HL-60 (cell line): ENCODE results near the gene FGGY. TPM values are rescaled to one million over a fixed set of nuclear protein-coding genes. Genes with fewer than 3 reads are reported as not detected.

Source experiments
- DNase-seq, 2 experiments: peaks; one replicate each; pipeline ENCODE4 v3.0.0-alpha.2; 2010 to 2020; ENCODE audit warnings: low read depth in 1 of 2, low spot score in 1 of 2
- H3K27ac ChIP-seq: fragments of 250-450 bp; sonication (Bioruptor Pico); replicated peaks from 2 replicates; pipeline ENCODE4 v1.5.1; 2020; ENCODE audit warnings: mild to moderate bottlenecking, moderate library complexity
- H3K27me3 ChIP-seq: fragments of 250-450 bp; sonication (Bioruptor Pico); 2 replicates; pipeline ENCODE4 v1.5.1; 2021; ENCODE audit warnings: mild to moderate bottlenecking, moderate library complexity; ENCODE audit not compliant: insufficient read depth, poor library complexity, severe bottlenecking
- H3K4me3 ChIP-seq: replicated peaks from 2 replicates; pipeline ENCODE4 v1.5.1; 2011; ENCODE audit warnings: mild to moderate bottlenecking, control low read depth, low read length; ENCODE audit not compliant: insufficient read depth
- GABPA ChIP-seq: IDR thresholded peaks from 2 replicates; pipeline ENCODE4 v1.6.1; 2012; ENCODE audit warnings: low read depth
- POLR2AphosphoS5 ChIP-seq: IDR thresholded peaks from 2 replicates; pipeline ENCODE4 v1.6.1; 2012; ENCODE audit warnings: low read depth
- SPI1 ChIP-seq: IDR thresholded peaks from 2 replicates; pipeline ENCODE4 v1.6.1; 2012; ENCODE audit warnings: low read depth, mild to moderate bottlenecking, borderline replicate concordance
- microRNA-seq: library from miRNA; unstranded; fragments of <30 nt; microRNA quantifications from one replicate; pipeline ENCODE4, GENCODE V29; 2018
- TF ChIP-seq, protein P1 (sequence below): IDR thresholded peaks from 2 replicates; pipeline ENCODE4 v1.6.1; 2012; ENCODE audit warnings: low read depth; ENCODE audit not compliant: insufficient replicate concordance
- TF ChIP-seq, protein P2 (sequence below): IDR thresholded peaks from one replicate; pipeline ENCODE4 v1.5.1; 2011; ENCODE audit warnings: low read length, control low read depth, inconsistent platforms; ENCODE audit not compliant: insufficient read depth

FGGY gene

DNA sequence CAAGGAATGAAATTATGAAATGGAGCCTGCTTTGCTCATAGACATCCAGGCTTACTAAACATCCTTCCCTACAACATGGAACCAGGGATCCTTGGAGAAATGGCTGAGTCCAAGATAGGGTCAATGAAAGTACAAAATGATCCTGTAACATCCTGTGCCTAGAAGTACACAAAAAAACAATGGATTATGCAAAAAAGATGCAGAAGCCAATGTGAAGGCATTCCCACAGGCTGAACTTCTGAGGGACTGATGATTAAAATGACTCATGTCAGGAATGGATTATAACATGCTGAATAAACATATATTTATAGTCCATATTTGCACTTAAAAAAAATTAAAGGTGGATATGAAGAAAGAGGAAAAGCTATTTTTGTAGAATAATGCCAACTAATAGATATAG lies 507.4 kb downstream of the FGGY start:
- TF ChIP-seq POLR2AphosphoS5 (no peak), SPI1 (no peak), GABPA (no peak)
- TF ChIP-seq, protein P1, sequence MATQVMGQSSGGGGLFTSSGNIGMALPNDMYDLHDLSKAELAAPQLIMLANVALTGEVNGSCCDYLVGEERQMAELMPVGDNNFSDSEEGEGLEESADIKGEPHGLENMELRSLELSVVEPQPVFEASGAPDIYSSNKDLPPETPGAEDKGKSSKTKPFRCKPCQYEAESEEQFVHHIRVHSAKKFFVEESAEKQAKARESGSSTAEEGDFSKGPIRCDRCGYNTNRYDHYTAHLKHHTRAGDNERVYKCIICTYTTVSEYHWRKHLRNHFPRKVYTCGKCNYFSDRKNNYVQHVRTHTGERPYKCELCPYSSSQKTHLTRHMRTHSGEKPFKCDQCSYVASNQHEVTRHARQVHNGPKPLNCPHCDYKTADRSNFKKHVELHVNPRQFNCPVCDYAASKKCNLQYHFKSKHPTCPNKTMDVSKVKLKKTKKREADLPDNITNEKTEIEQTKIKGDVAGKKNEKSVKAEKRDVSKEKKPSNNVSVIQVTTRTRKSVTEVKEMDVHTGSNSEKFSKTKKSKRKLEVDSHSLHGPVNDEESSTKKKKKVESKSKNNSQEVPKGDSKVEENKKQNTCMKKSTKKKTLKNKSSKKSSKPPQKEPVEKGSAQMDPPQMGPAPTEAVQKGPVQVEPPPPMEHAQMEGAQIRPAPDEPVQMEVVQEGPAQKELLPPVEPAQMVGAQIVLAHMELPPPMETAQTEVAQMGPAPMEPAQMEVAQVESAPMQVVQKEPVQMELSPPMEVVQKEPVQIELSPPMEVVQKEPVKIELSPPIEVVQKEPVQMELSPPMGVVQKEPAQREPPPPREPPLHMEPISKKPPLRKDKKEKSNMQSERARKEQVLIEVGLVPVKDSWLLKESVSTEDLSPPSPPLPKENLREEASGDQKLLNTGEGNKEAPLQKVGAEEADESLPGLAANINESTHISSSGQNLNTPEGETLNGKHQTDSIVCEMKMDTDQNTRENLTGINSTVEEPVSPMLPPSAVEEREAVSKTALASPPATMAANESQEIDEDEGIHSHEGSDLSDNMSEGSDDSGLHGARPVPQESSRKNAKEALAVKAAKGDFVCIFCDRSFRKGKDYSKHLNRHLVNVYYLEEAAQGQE: no peak
- TF ChIP-seq, protein P2, sequence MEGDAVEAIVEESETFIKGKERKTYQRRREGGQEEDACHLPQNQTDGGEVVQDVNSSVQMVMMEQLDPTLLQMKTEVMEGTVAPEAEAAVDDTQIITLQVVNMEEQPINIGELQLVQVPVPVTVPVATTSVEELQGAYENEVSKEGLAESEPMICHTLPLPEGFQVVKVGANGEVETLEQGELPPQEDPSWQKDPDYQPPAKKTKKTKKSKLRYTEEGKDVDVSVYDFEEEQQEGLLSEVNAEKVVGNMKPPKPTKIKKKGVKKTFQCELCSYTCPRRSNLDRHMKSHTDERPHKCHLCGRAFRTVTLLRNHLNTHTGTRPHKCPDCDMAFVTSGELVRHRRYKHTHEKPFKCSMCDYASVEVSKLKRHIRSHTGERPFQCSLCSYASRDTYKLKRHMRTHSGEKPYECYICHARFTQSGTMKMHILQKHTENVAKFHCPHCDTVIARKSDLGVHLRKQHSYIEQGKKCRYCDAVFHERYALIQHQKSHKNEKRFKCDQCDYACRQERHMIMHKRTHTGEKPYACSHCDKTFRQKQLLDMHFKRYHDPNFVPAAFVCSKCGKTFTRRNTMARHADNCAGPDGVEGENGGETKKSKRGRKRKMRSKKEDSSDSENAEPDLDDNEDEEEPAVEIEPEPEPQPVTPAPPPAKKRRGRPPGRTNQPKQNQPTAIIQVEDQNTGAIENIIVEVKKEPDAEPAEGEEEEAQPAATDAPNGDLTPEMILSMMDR: no peak
- Histone ChIP-seq H3K27me3 (no peaks in the 10 kb centered on the region), H3K4me3 (no peak overlapping the region), H3K27ac (no peak overlapping the region)
- DNase-seq: no peak

DNA sequence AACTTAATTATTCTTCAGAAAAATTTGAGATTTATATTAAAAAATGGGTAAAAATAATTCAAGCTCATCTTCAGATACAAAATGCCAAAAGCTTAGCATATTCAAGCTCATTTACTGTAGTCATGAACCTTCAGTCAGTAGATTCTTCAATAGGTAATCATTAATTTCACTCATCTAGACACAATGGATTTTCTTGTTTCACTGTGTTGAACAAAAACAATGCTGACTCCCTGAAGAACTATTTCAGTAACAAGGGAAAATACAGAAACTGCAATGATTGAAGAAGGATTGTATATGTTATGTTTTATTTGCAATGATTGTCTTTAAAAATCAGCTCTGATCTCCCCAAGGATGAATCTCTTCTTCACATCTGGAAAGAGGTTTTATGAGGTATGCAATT lies 508.7 kb downstream of the FGGY start:
- no peak overlapping the region for H3K27ac ChIP-seq
- no peak overlapping the region for H3K4me3 ChIP-seq
- H3K27me3 ChIP-seq: no peaks in the 10 kb centered on the region
- DNase-seq: no peak
- TF ChIP-seq SPI1: no peak
- TF ChIP-seq, protein P1: no peak
- no peak for TF ChIP-seq GABPA
- no peak for TF ChIP-seq POLR2AphosphoS5
- TF ChIP-seq, protein P2: no peak

Small RNAs within 50 kb of the gene (microRNA-seq; reads per million reads assigned to microRNA genes)
- not detected for gene MIR4711
